22Rv1 (cell line): ENCODE measurements around the gene TMEM185A.

Experiments
- CTCF ChIP-seq: fragments of 450-650 bp; IDR thresholded peaks from 2 replicates; pipeline ENCODE4 v1.5.1; 2017; ENCODE audit warnings: mild to moderate bottlenecking
- ZFX ChIP-seq: fragments of 450-650 bp; IDR thresholded peaks from 2 replicates; pipeline ENCODE4 v1.6.1; 2017; ENCODE audit warnings: antibody characterized with exemption, borderline replicate concordance

- TF ChIP-seq CTCF (no peak), ZFX (no peak)
These were observed 8.0 kb upstream of the TMEM185A start for GRCh38 chrX:149639568-149639967.
